Stimulated activated naive CD4-positive, alpha-beta T cell treated with Interleukin-2 at 50 U/mL for 16 hours (primary cell): ENCODE results near the gene SP2.

Source experiments
- DNase-seq: peaks from one replicate; lab custom pipeline; 2025; lab: John Stamatoyannopoulos, UW

SP2 gene

DNA sequence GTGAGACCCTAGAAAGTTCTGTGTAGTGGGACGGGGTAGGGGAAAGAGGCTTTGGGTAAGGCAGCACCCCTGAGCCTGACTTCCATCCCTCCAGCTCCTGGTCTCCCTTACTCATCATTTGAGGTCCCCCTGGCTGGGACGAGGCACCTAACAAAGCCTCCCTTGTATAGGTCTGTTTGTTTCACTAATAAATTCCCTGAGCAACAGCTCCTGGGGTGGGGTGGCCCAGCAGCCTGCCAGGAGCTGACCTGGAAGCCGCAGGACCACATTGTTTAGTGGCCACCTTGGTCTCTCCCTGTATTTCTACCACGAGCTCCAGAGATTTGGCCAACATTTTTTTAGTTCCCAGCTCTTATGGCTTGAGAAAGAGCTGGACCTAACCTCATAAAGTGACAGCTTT, 54.4 kb downstream of the SP2 start:
- DNase-seq: no peak

- DNase-seq: no peak
Measured at GRCh38 chr17:47952171-47953021, 56.4 kb downstream of the SP2 start.

DNA sequence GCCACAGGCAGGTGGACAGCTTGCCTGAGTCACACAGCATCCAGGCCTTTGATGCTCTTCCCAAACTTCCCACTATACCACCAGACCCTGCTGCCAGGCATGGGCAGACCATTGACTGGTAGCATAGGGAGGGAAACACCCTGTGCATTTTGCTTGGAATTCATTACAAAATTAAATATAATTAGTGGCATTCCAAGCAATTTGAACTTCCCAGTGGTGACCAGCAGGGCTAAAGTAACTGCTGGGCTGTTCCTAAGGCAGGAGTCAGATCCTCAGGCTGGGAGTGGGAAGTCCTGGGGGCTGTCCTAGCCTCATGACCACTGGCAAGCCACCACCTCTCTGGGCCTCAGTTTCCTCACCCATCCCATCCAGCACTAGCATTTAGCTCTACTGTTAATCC, 57.9 kb downstream of the SP2 start:
- no peak for DNase-seq

DNA sequence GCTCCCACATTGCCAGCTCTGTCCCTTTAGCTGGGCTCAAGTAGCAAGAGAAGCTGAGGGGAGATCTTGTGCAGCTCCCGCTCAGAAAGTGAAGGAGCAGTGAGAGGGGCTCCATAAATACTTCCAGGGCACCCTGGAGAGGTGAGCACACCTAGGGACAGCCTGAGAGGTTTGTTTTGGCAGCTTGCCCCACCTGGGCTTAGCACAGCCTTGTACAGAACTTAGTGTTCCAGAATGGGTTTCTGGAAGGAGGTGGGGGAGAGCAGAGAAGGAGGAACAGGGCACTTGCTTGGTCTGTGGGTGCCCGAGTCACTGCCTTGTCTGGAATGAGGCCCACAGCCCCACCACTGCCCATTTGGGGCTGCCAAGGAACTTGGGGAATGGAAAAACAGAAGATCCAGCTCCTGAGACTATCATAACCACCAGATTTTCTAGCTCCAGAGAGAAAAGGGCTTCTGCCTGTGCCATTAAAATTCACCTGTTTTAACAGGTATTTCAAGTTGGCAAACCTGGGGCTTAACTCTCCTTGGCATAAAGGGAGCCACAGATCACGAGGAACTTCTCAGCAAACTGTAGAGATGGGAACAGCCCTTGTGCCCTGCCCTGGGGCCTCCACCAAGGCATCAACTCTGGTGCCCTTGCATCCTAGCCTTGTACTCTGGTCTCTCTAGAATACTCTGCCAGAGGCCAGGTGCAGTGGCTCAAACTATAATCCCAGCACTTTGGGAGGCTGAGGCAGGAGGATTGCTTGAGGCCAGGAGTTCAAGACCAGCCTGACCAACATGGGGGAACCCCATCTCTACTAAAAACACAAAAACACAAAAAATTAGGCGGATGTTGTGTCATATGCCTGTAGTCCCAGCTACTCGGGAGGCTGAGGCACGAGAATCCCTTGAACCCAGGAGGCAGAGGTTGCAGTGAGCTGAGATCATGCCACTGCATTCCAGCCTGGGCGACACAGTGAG, 59.7 kb downstream of the SP2 start:
- DNase-seq: no peak

- DNase-seq: no peak
Measured at GRCh38 chr17:47956791-47957590, 61.0 kb downstream of the SP2 start.

DNA sequence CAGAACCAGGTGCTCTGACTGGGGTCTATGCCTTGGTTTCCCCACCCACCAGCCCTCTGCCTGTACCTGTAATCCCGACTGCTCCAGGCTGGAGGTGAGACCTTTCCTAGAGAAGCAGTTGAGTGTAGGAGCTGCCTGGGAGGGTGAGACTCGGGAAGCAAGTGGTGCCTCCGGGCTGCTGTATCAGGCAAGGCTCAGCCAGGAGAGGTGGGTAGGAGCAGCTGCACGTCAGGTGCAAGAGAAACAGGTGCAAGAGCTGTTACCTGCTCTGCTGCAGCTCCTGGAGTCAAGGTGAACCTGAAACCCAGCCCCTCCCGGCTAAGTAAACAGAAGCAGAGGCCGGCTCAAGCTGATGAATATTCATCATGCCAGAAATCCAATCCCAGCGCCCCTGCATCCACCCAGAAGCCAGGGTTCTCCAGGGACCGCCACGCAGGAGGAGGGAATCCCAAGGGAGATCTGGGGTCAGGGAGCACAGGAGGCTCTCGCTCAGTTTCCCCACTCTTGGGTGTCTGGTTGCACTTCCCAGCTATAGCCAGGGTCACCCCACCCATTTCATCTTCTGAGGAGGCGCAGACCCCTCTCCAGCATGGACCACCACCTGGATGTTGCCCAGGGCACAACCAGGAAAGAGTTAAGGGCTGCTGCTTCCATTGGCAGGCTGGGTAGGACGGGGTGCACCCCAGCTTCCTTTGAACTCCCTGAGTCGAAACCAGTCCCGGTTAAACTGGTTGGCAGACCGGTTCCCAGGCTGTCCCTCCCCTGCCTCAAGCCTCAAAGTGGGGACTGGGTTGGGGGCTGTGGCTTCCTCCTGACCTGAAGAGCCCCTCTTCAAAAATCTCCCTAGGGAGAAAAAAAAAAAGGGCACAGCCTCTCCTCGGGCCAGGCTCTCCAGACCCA, 61.8 kb downstream of the SP2 start, which contains the start of gene PRR15L:
Gene PRR15L, minus strand, starts transcription at position 293 of the 900 bp plus-strand sequence. CDS start 4,649 bp downstream, outside the sequence.
- no peak for DNase-seq

GRCh38 chr17:47959825-47960655, 64.0 kb downstream of the SP2 start:
- no peak for DNase-seq

DNA sequence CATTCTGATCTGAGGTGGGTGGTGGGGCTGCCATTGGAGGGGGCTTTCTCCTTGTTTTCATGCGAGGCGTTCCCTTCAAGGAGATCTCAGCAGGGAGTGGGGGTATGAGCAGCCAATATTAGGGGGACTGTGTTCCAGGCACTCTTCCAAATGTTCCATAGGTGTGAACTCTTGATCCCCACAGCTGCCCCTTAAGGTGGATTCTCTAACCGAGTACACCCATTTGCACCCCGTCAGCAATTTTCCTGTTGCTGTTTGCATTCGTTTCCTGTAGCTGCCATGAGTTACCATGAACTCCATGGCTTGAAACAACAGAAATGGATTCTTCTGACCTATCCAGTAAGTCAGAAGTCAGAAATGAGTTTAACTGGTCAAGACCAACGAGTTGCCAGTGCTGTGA, 65.4 kb downstream of the SP2 start:
- no peak for DNase-seq

GRCh38 chr17:47962901-47963300, 66.9 kb downstream of the SP2 start:
- DNase-seq: no peak

DNA sequence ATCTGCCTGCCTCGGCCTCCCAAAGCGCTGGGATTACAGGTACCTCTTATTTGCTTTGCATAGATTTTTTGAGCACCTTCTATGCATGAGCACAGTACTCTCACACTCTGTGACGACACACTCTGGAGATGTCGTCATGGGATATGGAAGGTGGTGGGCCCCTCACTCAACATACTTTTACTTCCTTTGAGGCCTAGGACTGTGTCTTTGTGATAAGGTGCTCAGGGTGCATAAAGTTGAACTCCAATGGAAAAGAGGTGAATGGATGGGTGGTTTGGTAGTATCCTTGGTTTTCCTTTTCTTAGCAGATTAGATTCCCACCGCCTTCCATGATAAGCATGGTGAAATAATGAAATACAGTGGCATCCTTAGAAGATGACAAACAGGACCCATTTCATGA, 68.8 kb downstream of the SP2 start:
- DNase-seq: no peak

DNA sequence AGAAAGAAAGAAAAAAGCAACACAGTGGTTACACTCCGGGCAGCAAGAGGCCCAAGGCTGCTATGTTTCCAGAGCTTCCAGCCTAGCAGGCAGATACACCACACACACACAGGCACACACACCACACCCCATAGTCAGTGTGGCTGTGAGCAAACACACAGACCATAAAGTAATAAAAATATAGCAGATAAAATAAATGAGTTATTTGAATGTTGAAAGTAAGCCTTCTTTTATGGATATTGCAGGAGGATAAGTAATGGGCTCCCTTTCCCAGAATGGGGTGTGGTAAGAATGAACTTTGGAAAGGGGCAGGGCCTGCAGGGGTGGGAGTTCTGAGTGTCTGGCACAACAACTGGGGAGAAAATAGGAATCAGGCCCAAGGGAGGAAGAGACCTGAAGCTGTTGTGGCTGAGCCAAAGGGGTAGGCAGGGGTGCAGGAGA, 70.1 kb downstream of the SP2 start:
- no peak for DNase-seq

GRCh38 chr17:47967607-47968252, 71.7 kb downstream of the SP2 start:
- no peak for DNase-seq

DNA sequence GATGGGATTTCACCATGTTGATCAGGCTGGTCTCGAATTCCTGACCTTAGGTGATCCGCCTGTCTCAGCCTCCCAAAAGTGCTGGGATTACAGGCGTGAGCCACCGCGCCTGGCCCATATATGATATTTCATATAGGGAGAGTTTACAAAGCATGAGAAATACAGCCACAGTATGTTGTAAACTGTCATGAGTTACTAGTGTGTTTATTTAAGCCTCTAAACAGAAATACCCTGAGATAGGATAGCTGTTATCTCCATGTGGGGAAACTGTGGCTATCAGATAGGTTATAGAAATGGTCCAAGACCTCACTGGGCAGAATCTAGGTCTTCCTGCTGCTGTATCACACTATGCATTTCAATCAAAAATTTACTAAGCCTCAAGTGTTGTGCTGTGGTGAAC, 72.8 kb downstream of the SP2 start:
- DNase-seq: no peak

GRCh38 chr17:47969930-47970724, 74.1 kb downstream of the SP2 start:
- DNase-seq: no peak

GRCh38 chr17:47970725-47971499, 74.9 kb downstream of the SP2 start, which contains the start of gene CDK5RAP3:
TSS of gene CDK5RAP3 (plus strand) at chr17:47971113. CDS start at chr17:47971147, 34 bp downstream.
- peak; percentile 99 for DNase-seq

GRCh38 chr17:47973541-47973940, 77.5 kb downstream of the SP2 start:
- DNase-seq: no peak

DNA sequence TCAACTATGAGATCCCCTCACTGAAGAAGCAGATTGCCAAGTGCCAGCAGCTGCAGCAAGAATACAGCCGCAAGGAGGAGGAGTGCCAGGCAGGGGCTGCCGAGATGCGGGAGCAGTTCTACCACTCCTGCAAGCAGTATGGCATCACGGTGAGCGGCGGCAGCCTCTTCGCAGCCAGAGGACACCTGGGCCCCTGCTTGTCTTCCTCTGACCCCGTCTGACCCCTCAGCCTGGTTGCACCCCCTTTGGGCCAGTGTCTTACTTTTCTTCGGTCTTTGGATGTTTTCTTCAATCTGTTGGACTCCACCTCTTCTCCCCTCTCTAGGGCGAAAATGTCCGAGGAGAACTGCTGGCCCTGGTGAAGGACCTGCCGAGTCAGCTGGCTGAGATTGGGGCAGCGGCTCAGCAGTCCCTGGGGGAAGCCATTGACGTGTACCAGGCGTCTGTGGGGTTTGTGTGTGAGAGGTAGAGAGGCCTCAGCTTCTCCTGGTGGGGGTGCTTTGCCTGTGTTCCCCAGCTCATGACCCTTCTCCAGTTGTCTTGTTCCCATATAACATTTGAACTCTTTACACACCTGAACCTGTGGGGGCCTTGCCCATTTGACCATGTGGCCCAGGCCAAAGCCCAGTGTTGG, 79.3 kb downstream of the SP2 start:
- no peak for DNase-seq
